Measurements from ENCODE around the gene SLC6A1.

DNA sequence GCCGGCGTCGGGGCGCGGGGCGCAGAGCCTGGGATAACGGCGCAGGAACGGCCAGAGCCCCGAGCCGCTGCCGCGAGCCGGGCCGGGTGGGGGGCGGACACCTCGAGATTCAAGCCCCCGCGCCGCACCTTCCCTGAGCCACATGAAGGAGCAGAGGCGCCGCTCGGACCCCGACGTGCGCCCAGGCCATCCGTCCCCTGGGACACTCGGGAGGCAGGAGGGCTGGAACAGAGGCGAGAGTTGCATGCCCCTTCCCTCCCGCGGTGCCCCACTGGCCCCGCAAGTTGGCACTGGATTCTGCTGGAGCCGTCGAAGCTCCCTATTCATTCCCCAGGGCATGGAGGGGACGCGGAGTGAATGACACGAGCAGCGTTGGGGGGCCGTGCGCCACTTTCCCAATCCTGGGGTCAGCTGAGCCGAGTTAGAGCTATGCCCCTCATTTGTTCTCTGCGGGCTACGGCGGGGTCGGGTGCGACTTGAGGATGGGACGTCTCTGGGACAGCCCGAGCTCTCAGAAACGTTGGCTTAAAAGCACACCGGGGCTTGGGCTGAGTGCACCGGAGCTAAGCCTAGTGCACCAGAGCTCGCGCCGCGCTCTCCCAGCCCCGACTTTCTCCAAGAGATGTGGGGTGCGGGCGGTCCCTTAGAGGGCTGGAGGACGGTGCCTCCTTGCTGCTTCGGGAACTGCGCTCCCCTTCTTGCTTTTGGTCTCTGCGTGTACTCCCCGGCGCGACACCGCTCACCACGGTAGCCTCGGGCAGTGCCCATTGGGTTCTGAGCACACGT, 588 bp downstream of the SLC6A1 start:
- TF ChIP-seq POLR2A (IDR thresholded peaks at IDR 0.05) = no peak
- TF ChIP-seq POLR2AphosphoS5 (IDR thresholded peaks at IDR 0.05) = no peak
